K562 (cell line): ENCODE data around the gene TNFAIP1. TPM values are rescaled to one million over a fixed set of nuclear protein-coding genes. Genes with fewer than 3 reads are reported as not detected.

Experiments
- CEBPG ChIP-seq, 3 experiments: fragments of 200-800 bp in 1 of 3; sonication (Bioruptor generic) in 1 of 3; sonication (generic) in 1 of 3; formaldehyde crosslinking in 1 of 3; IDR thresholded peaks in 2 of 3; conservative IDR thresholded peaks in 1 of 3; 2 replicates each; pipeline versions ENCODE4 v1.6.1 to v1.8.0; 2016 to 2022; ENCODE audit warnings: missing compliant biosample characterization in 2 of 3, missing genetic modification characterization in 2 of 3, mild to moderate bottlenecking in 1 of 3, missing genetic modification reagents in 1 of 3
- CTBP1 ChIP-seq: fragments of 450-650 bp; IDR thresholded peaks from 2 replicates; pipeline ENCODE4 v1.6.1; 2016; ENCODE audit warnings: borderline replicate concordance
- CXXC5 ChIP-seq: fragments of 250-450 bp; sonication (Bioruptor Pico); IDR thresholded peaks from 2 replicates; pipeline ENCODE4 v1.8.0; 2022; ENCODE audit warnings: inconsistent platforms, mild to moderate bottlenecking, moderate library complexity
- DPF2 ChIP-seq: fragments of 450-650 bp; IDR thresholded peaks from 2 replicates; pipeline ENCODE4 v1.6.1; 2016
- HNRNPL ChIP-seq: fragments of 200-400 bp; formaldehyde crosslinking; IDR thresholded peaks from 2 replicates; pipeline ENCODE4 v1.6.1; 2017; ENCODE audit warnings: low read depth, mild to moderate bottlenecking, low read length
- HNRNPLL ChIP-seq: fragments of 200-400 bp; formaldehyde crosslinking; IDR thresholded peaks from 2 replicates; pipeline ENCODE4 v1.6.1; 2017; ENCODE audit warnings: low read length, low read depth, mild to moderate bottlenecking; ENCODE audit not compliant: poor library complexity, severe bottlenecking
- ILF3 ChIP-seq: fragments of 450-650 bp; IDR thresholded peaks from 2 replicates; pipeline ENCODE4 v1.6.1; 2018; ENCODE audit warnings: antibody characterized with exemption, mild to moderate bottlenecking, moderate library complexity, borderline replicate concordance
- MEIS2 ChIP-seq: fragments of 450-650 bp; IDR thresholded peaks from 2 replicates; pipeline ENCODE4 v1.6.1; 2014; ENCODE audit warnings: mild to moderate bottlenecking; ENCODE audit not compliant: partially characterized antibody
- MTA3 ChIP-seq: fragments of 450-650 bp; formaldehyde crosslinking; IDR thresholded peaks from 2 replicates; pipeline ENCODE4 v1.6.1; 2017; ENCODE audit warnings: mild to moderate bottlenecking, borderline replicate concordance
- NRF1 ChIP-seq, 2 experiments: fragments of 450-650 bp; IDR thresholded peaks in 1 of 2; conservative IDR thresholded peaks in 1 of 2; 2 replicates each; pipeline ENCODE4 v1.6.1; 2014; ENCODE audit warnings: mild to moderate bottlenecking in 2 of 2
- PPARD ChIP-seq: fragments of 250-450 bp; sonication (Bioruptor Pico); IDR thresholded peaks from 2 replicates; pipeline ENCODE4 v1.8.0; 2022; ENCODE audit warnings: inconsistent platforms, mild to moderate bottlenecking, moderate library complexity
- RAD21 ChIP-seq, 2 experiments: fragments of 250-450 bp in 1 of 2; fragments of 450-650 bp in 1 of 2; sonication (Bioruptor Pico) in 1 of 2; formaldehyde crosslinking in 1 of 2; IDR thresholded peaks in 1 of 2; conservative IDR thresholded peaks in 1 of 2; 2 replicates each; pipeline versions ENCODE4 v1.4.0 to v1.8.0; 2020 to 2022; ENCODE audit warnings: mild to moderate bottlenecking in 2 of 2, moderate library complexity in 1 of 2
- RBM34 ChIP-seq: fragments of 200-400 bp; formaldehyde crosslinking; IDR thresholded peaks from 2 replicates; pipeline ENCODE4 v1.6.1; 2018; ENCODE audit warnings: low read length, borderline replicate concordance; ENCODE audit not compliant: insufficient read depth
- RNF2 ChIP-seq: sonication (generic); IDR thresholded peaks from 2 replicates; pipeline ENCODE4 v1.6.1; 2016
- SMARCE1 ChIP-seq: fragments of 450-650 bp; IDR thresholded peaks from 2 replicates; pipeline ENCODE4 v1.7.1; 2016; ENCODE audit warnings: mild to moderate bottlenecking
- TAL1 ChIP-seq: fragments of 450-650 bp; IDR thresholded peaks from 2 replicates; pipeline ENCODE4 v1.6.1; 2016; ENCODE audit warnings: mild to moderate bottlenecking
- TBP ChIP-seq: optimal IDR thresholded peaks from 2 replicates; pipeline ENCODE3; 2011; ENCODE audit warnings: low read depth, low read length, improper control_type of control experiment
- TEAD2 ChIP-seq: fragments of 450-650 bp; IDR thresholded peaks from 2 replicates; pipeline ENCODE4 v1.6.1; 2016; ENCODE audit warnings: missing genetic modification characterization, control low read depth, missing compliant biosample characterization
- VEZF1 ChIP-seq: fragments of 200-800 bp; sonication (Bioruptor generic); IDR thresholded peaks from 2 replicates; pipeline ENCODE4 v1.6.1; 2017; ENCODE audit warnings: missing genetic modification characterization, missing compliant biosample characterization
- ZEB2 ChIP-seq: fragments of 450-650 bp; IDR thresholded peaks from 2 replicates; pipeline ENCODE4 v1.6.1; 2016
- ZNF133 ChIP-seq: fragments of 250-450 bp; sonication (Bioruptor Pico); IDR thresholded peaks from 2 replicates; pipeline ENCODE4 v1.4.0; 2020; ENCODE audit warnings: mild to moderate bottlenecking
- ZNF398 ChIP-seq: fragments of 250-450 bp; sonication (Bioruptor Pico); IDR thresholded peaks from 2 replicates; pipeline ENCODE4 v1.8.0; 2021; ENCODE audit warnings: moderate library complexity, mild to moderate bottlenecking, inconsistent platforms
- polyA plus RNA-seq, 8 experiments: library from polyadenylated mRNA; depleted of rRNA in 4 of 8; stranded (reverse) in 5 of 8; unstranded in 3 of 8; fragments of >200 nt; fragmentation: Nextera tagmentation in 2 of 8; fragmentation: Illumina TruSeq in 1 of 8; extraction: Ambion mirVana in 2 of 8; extraction: Trizol in 1 of 8; gene quantifications; 2 replicates each; pipeline versions ENCODE4 v1.2.1 to v1.2.3, GENCODE V29; 2011 to 2014; ENCODE audit warnings: inconsistent platforms in 1 of 8, missing spikeins in 1 of 8
- total RNA-seq, 7 experiments: library from RNA; depleted of rRNA in 6 of 7; stranded (reverse); fragments of >200 nt in 6 of 7; fragmentation: Illumina TruSeq in 2 of 7; extraction: Trizol in 2 of 7; gene quantifications; 2 replicates each; pipeline versions ENCODE4 v1.2.1 to v1.2.3, GENCODE V29; 2011 to 2021; ENCODE audit warnings: low replicate concordance in 1 of 7
- TF ChIP-seq, protein P1 (sequence below), 2 experiments: fragments of 250-450 bp in 1 of 2; fragments of 450-650 bp in 1 of 2; sonication (Bioruptor Pico) in 1 of 2; IDR thresholded peaks; 2 replicates each; pipeline versions ENCODE4 v1.6.1 to v1.8.0; 2016 to 2021; ENCODE audit warnings: mild to moderate bottlenecking in 2 of 2, moderate library complexity in 2 of 2, missing compliant biosample characterization in 1 of 2, missing genetic modification characterization in 1 of 2

Gene TNFAIP1
- total and polyA plus RNA-seq, 9 of the 15 experiments (the other 6 are each of a cell fraction or from before 2014, with no cell fraction given): 2.1 to 20.1 (median 8.2) TPM

GRCh38 chr17:28370035-28370743 lies 34.6 kb downstream of the TNFAIP1 start, which contains the start of gene VTN (continued):
- TF ChIP-seq RAD21 (CRISPR knock-in tag; conservative IDR thresholded peaks at IDR 0.05 in 1 of 2, IDR thresholded peaks at IDR 0.05 in 1 of 2) (peak in 1 of 2 experiments; percentile 29; a peak in 2 of 4 replicates), VEZF1 (CRISPR knock-in tag) (peak; percentile 54), MTA3 (peak; percentile 64), CXXC5 (CRISPR knock-in tag) (peak; percentile 31; the same call in 1 of the 2 replicates), SMARCE1 (0 out of 2 replicates have a peak, but pooled peaks have one; percentile 38), HNRNPLL (peak; percentile 52), TBP (no peak), TEAD2 (tag) (peak; percentile 70; the same call in 1 of the 2 replicates), NRF1 (conservative IDR thresholded peaks at IDR 0.05 in 1 of 2, IDR thresholded peaks at IDR 0.05 in 1 of 2) (peak in 1 of 2 experiments; percentile 31; a peak in 2 of 4 replicates), CTBP1 (peak; percentile 94), HNRNPL (no peak), ZNF398 (CRISPR knock-in tag) (no peak), TAL1 (0 out of 2 replicates have a peak, but pooled peaks have one; percentile 20), ZNF133 (CRISPR knock-in tag) (no peak), RBM34 (no peak), ZEB2 (peak; percentile 44; the same call in 1 of the 2 replicates), DPF2 (peak; percentile 62; the same call in 1 of the 2 replicates), ILF3 (no peak), PPARD (CRISPR knock-in tag) (no peak), CEBPG (CRISPR knock-in tag; IDR thresholded peaks at IDR 0.05) (no peak), CEBPG (tag; conservative IDR thresholded peaks at IDR 0.05 in 1 of 2, IDR thresholded peaks at IDR 0.05 in 1 of 2) (peak; percentile 67 to 80), RNF2 (no peak), MEIS2 (no peak)
- TF ChIP-seq, protein P1, sequence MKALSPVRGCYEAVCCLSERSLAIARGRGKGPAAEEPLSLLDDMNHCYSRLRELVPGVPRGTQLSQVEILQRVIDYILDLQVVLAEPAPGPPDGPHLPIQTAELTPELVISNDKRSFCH (CRISPR knock-in tag; IDR thresholded peaks at IDR 0.05): no peak
- TF ChIP-seq, protein P1 (tag; IDR thresholded peaks at IDR 0.05): peak; percentile 95
